ACHN (cell line): ENCODE measurements around the gene MKRN2.
A peak's percentile ranks its signal among the peaks of the same experiment; 100 is the strongest.

ENCODE experiments used
- DNase-seq: peaks from one replicate; pipeline ENCODE4 v3.0.0-alpha.2; 2015
- in situ Hi-C: cut with HindIII; loops from 2 replicates; pipeline ENCODE4 v1.10.0; 2017; ENCODE audit warnings: low sequenced_read_pairs, low pct_ligation_motif_present, low pct_unique_long_range_greater_than_20kb

Gene MKRN2

DNA sequence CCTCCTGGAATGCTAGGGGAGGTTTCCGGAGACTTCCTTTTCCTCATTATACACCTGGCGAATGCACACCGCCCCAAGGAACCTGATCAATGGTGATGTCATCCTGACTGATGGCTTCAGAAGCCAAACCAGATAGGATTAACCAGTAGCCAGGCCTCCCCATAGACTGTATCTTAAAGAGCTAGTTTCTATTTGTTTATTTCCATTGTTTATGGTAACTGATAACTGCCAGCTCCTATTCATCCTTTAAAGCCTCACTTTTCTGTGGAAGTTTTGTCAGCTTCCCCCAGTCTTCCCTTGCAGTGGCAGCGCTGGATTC, 11.5 kb upstream of the MKRN2 start, which contains the start of gene MKRN2OS:
TSS of gene MKRN2OS (minus strand) at position 27 of the 319 bp plus-strand sequence. CDS start 35 bp downstream, outside the sequence.
- in situ Hi-C loops = no loop called here
- peak; percentile 30 for DNase-seq

DNA sequence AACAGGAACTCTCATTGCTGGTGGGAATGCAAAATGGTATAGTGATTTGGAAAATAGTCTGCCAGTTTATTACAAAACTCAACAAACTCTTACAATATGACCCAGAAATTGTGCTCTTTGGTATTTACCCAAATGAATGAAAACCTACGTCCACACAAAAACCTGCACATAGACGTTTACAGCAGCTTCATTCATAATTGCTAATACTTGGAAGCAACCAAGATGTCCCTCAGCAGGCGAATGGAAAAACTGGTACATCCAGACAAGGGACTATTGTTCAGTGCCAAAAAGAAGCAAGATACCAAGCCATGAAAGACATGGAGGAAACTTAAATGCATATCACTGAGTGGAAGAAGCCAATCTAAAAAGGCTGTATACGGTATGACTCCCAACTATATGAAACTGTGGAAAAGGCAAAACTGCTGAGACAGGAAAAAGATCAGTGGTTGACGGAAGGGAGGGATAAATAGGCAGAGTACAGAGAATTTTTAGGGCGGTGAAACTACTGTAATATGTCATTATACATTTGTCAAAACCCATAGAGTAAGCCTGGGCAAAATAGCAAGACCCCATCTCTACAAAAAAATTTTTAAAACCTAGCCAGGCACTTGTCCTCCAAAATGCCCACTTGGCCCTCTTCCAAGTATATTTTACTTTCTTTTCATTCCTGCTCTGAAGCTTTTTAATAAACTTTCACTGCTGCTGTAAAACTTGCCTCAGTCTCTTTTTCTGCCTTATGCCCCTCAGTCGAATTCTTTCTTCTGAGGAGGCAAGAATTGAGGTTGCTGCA, 6.7 kb upstream of the MKRN2 start:
- in situ Hi-C loops = no loop called here
- DNase-seq = no peak

DNA sequence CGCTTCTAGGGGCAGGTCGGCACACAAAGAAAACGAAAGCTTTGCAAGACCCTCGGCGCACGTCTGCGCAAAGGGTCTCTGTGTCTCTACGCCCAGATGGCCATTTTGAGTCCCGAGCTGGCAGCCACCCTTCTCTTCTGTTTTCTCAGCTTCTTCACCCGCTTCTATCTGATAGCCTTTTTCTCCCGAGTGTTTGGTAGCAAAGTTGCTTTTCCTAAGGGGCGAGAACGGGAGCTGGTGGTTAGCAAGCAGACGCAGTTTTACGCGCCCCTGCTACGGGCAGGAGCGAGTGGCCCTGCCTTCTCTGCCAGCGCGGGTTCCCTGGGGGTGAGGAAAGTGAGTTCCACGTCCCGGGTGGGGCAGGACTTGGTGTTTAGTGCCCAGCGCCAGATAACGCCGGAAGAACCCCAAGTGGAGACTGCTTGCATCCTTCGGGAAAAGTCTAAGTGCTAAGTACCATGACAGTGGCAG, 2.9 kb upstream of the MKRN2 start:
- peak; percentile 24 for DNase-seq
- in situ Hi-C loops = no loop called here

DNA sequence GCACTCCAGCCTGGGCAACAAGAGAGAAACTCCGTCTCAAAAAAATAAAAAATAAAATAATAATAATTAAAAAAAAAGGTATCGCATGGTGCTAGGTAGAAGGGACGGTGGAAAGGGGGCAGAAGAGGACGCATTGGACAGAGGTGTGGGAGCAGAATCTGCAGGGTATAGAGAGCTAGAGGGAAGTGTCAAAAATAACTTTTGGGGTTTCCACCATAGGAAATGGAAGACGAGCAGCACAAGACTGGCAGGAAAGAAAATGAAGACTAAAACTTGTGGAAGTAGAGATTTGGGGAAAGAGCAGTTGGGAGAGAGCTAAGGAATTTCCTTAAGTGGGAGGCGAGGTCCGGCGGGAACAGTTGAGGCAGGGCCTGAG, 585 bp upstream of the MKRN2 start:
- DNase-seq = no peak
- in situ Hi-C loops = no loop called here

DNA sequence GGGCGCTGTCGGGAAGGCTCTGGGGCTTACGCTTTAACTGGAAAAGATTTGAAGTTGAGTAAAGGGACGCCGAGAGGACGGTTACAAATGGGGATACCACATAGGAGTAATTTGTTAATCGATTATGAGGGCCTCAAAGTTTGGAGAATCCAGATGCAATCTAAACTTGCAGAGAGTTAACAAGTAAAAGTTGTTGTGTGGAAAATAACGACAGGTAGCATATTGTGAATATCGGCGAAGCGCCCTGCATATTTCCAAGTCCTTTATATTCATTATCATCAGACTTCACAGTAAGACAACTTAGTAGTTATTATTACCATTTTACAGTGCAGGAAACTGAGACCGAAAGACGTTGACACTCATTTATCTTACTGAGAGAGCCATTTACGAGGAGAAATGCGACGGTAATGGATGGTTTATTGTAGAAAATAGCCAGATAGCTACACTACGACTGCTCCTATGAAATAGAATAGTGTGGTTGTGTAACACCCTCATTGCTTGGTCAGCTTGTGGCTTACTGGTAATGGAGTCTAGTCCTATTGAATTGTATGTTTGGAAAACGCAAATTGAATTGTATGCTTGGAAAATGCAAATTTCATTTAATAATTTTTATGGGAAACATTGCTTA, 700 bp downstream of the MKRN2 start:
- peak; percentile 13 for DNase-seq
- in situ Hi-C loops = no loop called here

DNA sequence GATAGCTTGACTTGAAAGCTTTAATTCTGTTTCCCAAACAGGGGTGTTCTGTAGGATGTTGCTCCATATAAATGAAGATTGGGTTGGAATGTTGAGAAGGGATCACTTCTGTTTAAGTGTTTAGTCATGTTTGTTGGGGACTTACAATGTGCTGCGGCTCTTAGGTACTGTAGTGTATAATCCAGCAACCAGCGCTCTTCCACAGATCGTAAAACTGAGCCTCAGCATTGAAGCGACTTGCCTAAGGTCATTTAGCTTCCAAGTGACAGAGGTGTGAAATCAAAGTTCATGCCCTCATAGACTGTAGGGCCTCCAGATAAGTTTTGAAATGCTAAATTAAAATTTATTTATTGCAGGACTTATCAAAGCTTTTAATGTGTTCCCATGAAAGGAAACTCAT, 1.8 kb downstream of the MKRN2 start:
- no peak for DNase-seq
- in situ Hi-C loops = no loop called here

DNA sequence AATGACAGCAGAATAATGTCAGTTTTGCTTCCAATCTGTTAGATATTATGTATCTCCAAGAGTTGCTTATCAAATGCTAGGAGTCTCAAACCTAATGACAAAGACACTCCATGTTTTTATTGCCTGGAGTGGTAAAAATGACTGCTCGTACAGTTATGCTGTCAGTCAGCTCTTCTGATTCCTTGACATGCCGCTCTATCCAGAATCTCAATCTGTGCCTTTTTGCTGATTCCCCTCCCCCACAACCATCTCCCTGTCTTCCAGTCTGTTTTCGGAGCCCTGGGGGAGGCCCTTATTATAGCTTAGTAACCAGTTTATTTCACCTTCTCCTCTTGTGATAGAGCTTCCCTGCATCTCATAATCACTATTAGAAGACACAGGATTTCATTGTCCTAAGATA, 2.6 kb downstream of the MKRN2 start:
- in situ Hi-C loops = no loop called here

DNA sequence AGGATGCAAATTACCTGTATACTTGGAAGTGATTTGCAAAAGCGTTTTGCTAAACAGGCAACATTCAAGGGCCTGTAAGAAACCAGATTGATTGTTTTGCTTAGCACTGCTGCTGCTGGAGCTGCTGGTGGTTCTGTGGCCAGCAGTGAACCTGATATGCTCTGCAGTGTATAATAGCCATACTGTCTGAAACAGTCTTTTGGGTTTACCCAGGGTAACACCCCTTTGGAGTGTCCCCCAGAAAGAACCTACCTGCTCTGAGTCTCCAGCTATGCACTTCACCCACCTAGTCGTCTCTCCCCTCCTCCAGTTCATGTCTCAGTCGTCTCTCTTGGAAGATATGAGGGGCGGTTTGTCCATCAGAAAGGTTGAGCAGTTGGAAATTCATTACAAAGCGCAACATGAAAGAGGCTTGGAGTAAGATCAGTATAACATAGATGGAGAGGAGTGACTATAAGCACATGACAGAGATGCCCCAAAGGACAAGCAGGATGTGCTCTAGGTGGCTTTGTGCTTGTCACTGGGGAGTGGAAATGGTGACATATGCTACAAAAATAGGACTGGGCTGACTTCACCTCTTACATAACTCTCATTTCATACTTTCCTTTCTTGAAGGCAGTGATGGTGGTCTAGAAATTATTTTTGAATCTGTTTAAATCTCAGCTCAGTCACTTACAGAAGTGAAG, 3.8 kb downstream of the MKRN2 start:
- in situ Hi-C loops = no loop called here
- DNase-seq = no peak

More for the DNA sequence above, 2.6 kb downstream of the MKRN2 start:
- no peak for DNase-seq

DNA sequence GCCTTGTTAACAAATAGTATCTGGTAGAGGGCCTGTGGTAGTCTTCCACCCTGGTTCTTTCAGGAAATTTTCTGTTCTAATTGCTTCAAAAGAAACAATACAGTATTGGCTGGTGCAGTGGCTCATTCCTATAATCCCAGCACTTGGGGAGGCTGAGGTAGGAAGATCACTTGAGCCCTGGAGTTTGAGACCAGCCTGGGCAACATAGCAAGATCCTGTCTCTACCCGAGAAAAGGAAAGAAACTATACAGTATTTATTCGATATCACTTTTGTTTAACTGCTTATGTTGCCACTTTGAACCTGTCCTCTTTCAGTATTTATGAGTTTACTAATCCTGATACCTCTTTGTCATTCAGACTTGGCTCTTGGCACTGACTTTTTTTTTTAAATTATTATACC, 4.5 kb downstream of the MKRN2 start:
- in situ Hi-C loops = no loop called here
- no peak for DNase-seq

DNA sequence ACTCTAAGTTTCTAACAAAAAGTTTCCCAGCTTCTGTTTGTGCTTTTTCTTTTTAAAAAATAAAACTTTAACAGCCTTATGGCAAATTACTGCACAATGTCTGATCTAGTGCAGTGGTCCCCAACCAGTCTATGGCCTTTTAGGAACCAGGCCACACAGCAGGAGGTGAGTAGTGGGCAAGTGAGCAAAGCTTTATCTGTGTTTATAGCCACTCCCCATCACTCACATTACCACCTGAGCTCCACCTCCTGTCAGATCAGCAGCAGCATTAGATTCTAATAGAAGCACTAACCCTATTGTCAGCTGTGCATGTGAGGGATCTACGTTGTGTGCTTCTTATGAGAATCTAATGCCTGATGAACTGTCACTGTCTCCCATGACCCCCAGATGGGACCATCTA, 5.6 kb downstream of the MKRN2 start:
- in situ Hi-C loops = no loop called here
- no peak for DNase-seq

DNA sequence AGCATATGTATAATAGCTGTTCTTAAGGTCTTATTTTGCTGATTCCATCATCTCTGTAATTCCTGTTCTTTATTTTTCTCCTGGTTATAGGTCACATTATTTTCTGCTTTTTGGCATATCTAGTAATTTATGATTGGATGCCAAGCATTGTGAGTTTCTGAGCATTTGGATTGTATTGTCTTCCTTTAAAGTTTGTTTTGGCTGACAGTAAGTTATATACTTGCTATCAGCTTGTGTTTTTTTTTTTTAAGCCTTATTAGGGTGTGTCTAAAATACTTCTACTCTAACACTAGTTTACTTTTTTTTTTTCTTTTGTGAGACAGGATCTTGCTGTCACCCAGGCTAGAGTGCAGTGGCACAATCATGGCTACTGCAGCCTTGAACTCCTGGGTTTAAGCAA, 10.1 kb downstream of the MKRN2 start:
- in situ Hi-C loops = no loop called here

DNA sequence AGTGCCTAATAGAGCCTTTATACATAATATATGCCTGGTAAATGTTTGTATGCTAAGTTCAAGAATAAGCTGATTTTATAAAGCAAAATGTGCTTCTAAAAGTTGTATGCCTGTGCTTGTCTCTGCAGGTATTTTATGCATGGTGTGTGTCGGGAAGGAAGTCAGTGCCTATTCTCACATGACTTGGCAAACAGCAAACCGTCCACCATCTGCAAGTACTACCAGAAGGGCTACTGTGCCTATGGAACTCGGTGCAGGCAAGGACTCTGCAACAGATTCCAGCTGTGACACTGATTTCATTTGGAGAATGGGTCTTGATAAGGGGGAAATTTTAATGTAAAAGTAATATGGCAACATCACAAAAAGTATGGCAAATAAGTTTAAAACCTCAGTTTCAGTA, 11.9 kb downstream of the MKRN2 start:
- in situ Hi-C loops = no loop called here
- DNase-seq = no peak

More for the DNA sequence above, 10.1 kb downstream of the MKRN2 start:
- DNase-seq = no peak

DNA sequence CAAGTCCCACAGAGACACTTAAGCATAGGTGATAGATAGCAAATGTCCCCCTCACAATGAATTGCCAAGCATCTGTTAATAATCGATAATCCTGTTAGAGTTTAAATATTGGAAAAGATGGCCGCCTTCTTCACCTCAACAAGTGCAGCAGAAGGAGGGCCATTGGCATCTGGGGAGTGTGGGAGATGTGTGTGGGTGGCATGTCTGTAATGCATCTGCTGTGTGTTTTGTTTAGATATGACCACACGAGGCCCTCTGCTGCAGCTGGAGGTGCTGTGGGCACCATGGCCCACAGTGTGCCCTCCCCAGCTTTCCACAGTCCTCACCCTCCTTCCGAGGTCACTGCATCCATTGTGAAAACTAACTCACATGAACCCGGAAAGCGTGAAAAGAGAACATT, 12.9 kb downstream of the MKRN2 start:
- in situ Hi-C loops = no loop called here
- no peak for DNase-seq

DNA sequence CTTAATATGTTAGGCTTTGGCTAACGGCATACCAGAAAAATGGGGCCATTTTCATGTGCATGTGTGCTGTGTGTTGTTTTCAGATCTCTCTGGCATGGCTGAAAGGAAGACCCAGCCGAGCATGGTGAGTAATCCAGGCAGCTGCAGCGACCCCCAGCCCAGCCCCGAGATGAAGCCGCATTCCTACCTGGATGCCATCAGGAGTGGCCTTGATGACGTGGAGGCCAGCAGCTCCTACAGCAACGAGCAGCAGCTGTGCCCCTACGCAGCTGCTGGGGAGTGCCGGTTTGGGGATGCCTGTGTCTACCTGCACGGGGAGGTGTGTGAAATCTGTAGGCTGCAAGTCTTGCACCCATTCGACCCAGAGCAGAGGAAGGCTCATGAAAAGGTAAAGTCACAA, 15.1 kb downstream of the MKRN2 start:
- DNase-seq = no peak
- in situ Hi-C loops = no loop called here

DNA sequence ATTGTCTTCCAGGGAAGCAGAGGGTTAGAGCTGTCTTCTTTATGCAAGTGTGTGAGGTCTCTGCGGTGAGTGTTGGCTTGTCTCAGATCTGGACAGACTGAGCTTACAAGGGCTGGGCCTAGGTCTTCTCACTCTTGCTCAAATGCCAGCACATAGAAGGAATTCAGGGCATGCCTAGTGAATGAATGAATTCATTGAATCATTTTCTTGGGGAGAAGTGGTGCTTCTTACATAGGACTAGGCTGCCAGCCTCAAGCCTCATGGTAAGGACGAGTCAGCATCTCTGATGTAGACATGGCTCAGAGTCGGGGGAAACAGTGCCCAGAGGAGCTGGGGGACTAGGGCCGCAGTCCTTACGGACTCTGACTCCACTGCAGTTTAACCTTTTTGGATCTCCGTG, 17.2 kb downstream of the MKRN2 start:
- no peak for DNase-seq
- in situ Hi-C loops = no loop called here

DNA sequence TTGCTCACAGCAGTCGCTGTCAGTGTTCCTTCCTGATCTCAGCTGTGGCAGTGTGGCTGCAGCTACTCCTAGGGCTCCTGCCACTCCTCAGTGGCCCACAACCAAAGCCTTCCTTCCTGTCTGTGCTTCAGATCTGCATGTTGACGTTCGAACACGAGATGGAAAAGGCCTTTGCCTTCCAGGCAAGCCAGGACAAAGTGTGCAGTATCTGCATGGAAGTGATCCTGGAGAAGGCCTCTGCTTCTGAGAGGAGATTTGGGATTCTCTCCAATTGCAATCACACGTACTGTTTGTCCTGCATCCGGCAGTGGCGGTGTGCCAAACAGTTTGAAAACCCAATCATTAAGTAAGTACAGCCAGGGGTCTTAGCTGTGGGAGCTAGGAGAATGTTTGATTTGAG, 17.8 kb downstream of the MKRN2 start:
- in situ Hi-C loops = no loop called here
- DNase-seq = no peak

DNA sequence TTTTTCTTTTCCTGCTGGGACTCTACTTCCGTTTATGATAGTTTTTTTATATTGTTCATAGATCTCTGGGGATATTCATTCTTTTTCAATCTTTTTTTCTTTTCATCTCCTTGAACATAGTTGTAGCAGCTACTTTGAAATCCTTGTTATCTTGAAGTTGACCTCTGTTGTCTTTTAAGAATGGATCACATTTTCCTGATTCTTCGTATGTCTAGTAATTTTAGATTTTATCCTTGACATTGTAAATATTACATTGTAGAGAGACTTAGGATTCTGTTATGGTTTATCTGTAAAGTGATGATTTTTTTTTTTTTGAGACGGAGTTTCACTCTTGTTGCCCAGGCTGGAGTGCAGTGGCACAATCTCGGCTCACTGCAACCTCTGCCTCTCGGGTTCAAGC, 20.5 kb downstream of the MKRN2 start:
- no peak for DNase-seq
- in situ Hi-C loops = no loop called here

DNA sequence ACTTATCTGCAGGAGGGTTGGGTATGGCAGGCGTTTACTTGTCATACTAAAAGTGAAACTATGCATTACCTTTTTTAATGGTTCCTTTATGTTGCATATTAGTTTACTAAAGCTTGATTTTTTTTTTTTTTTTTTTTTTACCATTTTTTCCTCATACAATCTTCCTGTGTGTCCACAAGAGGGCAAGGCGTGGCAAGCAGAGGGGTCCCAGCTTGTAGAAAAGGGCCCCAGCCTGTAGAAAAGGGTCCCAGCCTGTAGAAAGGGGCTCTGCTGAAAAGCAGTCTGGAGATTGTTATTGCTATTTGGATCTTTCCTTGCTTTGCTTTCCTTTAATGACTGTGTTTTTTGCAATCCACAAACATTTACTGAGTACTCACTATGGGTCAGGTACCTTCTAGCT, 21.9 kb downstream of the MKRN2 start:
- no peak for DNase-seq
- in situ Hi-C loops = no loop called here

DNA sequence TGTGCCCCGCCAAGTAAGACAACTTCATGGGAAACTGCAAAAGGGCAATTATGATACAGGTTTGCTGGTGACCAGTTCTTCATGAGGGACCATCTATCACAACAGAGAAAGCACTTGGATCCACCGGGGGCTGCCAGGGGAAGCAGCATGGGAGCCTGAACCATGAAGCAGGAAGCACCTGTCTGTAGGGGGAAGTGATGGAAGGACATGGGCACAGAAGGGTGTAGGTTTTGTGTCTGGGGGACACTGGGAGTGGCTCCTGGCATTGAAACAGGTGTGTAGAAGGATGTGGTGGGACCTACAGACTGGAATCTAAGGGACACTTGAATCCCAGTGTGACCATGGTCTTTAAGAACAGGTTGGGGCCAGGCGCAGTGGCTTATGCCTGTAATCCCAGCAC, 22.6 kb downstream of the MKRN2 start:
- in situ Hi-C loops = no loop called here

DNA sequence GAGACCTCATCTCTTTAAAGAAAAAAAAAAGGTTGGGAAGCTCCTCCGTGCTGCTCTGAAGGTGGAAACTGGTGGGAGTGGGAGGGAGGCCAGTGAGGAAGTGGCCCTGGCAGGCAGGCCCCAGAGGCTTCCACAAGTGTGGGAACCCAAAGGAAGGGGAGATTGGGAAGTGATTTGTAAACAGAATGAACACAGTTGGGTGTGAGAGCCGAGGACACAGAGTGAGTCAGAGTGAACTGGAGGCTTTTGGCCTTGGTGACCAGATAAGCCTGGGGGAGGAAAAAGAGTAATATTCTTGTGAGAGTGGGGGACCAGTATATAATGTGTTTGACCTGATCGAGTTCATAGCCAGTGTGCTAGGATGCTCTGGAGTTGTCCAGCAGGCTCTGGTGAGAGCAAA, 23.0 kb downstream of the MKRN2 start:
- DNase-seq = no peak
- in situ Hi-C loops = no loop called here

More for the DNA sequence above, 22.6 kb downstream of the MKRN2 start:
- DNase-seq = no peak
